Osteocyte (in vitro differentiated cells): ENCODE data around the gene SRGAP3. TPM values are rescaled to one million over a fixed set of nuclear protein-coding genes. Genes with fewer than 3 reads are reported as not detected.
A peak's percentile ranks its signal among the peaks of the same experiment; 100 is the strongest.

Experiments used
- DNase-seq: peaks from one replicate; pipeline ENCODE4 v3.0.0; 2021; ENCODE audit warnings: mixed read lengths; ENCODE audit not compliant: unreplicated experiment; ENCODE audit errors: extremely low spot score
- H3K27ac Mint-ChIP-seq: one replicate; pipeline ENCODE4 v1.8.0; 2021; ENCODE audit warnings: mild to moderate bottlenecking, mixed read lengths; ENCODE audit not compliant: unreplicated experiment
- H3K27me3 Mint-ChIP-seq: one replicate; pipeline ENCODE4 v1.8.0; 2021; ENCODE audit warnings: mixed read lengths; ENCODE audit not compliant: unreplicated experiment
- H3K36me3 Mint-ChIP-seq: one replicate; pipeline ENCODE4 v1.8.0; 2021; ENCODE audit warnings: mixed read lengths; ENCODE audit not compliant: unreplicated experiment
- H3K4me1 Mint-ChIP-seq: one replicate; pipeline ENCODE4 v1.8.0; 2021; ENCODE audit warnings: mixed read lengths; ENCODE audit not compliant: unreplicated experiment
- H3K4me3 Mint-ChIP-seq: one replicate; pipeline ENCODE4 v1.8.0; 2021; ENCODE audit warnings: mild to moderate bottlenecking, moderate library complexity, mixed read lengths; ENCODE audit not compliant: unreplicated experiment
- H3K9me3 Mint-ChIP-seq: one replicate; pipeline ENCODE4 v1.8.0; 2021; ENCODE audit warnings: mixed read lengths; ENCODE audit not compliant: unreplicated experiment
- total RNA-seq: library from RNA; stranded (reverse); gene quantifications from 2 replicates; pipeline ENCODE4 v1.2.1, GENCODE V29; 2021
- TF ChIP-seq, protein P1 (sequence below): fragments of 200-600 bp; sonication (generic); IDR thresholded peaks from 2 replicates; pipeline ENCODE4 v1.5.0; 2021; ENCODE audit warnings: antibody characterized with exemption, mild to moderate bottlenecking, moderate library complexity

SRGAP3 gene
- total RNA-seq, 1 donor from 2014 or later: 2.6 TPM

GRCh38 chr3:9023226-9023590 is 226.2 kb downstream of the SRGAP3 start:
- no peaks in the 10 kb centered on the region for H3K36me3 Mint-ChIP-seq
- peak overlapping the region; percentile 64 for H3K27ac Mint-ChIP-seq
- peaks cover 38% of the 10 kb centered on the region for H3K27me3 Mint-ChIP-seq
- H3K4me1 Mint-ChIP-seq: peaks cover 28% of the 10 kb centered on the region
- no peak for DNase-seq
- TF ChIP-seq, protein P1, sequence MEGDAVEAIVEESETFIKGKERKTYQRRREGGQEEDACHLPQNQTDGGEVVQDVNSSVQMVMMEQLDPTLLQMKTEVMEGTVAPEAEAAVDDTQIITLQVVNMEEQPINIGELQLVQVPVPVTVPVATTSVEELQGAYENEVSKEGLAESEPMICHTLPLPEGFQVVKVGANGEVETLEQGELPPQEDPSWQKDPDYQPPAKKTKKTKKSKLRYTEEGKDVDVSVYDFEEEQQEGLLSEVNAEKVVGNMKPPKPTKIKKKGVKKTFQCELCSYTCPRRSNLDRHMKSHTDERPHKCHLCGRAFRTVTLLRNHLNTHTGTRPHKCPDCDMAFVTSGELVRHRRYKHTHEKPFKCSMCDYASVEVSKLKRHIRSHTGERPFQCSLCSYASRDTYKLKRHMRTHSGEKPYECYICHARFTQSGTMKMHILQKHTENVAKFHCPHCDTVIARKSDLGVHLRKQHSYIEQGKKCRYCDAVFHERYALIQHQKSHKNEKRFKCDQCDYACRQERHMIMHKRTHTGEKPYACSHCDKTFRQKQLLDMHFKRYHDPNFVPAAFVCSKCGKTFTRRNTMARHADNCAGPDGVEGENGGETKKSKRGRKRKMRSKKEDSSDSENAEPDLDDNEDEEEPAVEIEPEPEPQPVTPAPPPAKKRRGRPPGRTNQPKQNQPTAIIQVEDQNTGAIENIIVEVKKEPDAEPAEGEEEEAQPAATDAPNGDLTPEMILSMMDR: no peak
- no peaks in the 10 kb centered on the region for H3K9me3 Mint-ChIP-seq
- H3K4me3 Mint-ChIP-seq: no peak overlapping the region

GRCh38 chr3:9022305-9023225 is 226.9 kb downstream of the SRGAP3 start:
- Mint-ChIP-seq H3K4me3 (no peak overlapping the region), H3K4me1 (peaks cover 24% of the 10 kb centered on the region), H3K27ac (peak overlapping the region; percentile 64), H3K9me3 (no peaks in the 10 kb centered on the region), H3K36me3 (no peaks in the 10 kb centered on the region), H3K27me3 (peaks cover 44% of the 10 kb centered on the region)
- TF ChIP-seq, protein P1: no peak
- DNase-seq: no peak

- peaks cover 49% of the 10 kb centered on the region for H3K27me3 Mint-ChIP-seq
- H3K27ac Mint-ChIP-seq: no peak overlapping the region
- H3K4me3 Mint-ChIP-seq: no peak overlapping the region
Observed at GRCh38 chr3:9021271-9022009, 228.0 kb downstream of the SRGAP3 start.

GRCh38 chr3:9020426-9020825 is 229.0 kb downstream of the SRGAP3 start:
- Mint-ChIP-seq H3K36me3 (no peaks in the 10 kb centered on the region), H3K4me1 (peaks cover 24% of the 10 kb centered on the region), H3K27ac (no peak overlapping the region), H3K9me3 (no peaks in the 10 kb centered on the region), H3K4me3 (no peak overlapping the region), H3K27me3 (peaks cover 48% of the 10 kb centered on the region)
- TF ChIP-seq, protein P1: no peak
- DNase-seq: no peak

More at GRCh38 chr3:9021271-9022009, 228.0 kb downstream of the SRGAP3 start:
- TF ChIP-seq, protein P1: no peak
- Mint-ChIP-seq H3K4me1 (peaks cover 24% of the 10 kb centered on the region), H3K36me3 (no peaks in the 10 kb centered on the region), H3K9me3 (no peaks in the 10 kb centered on the region)
- no peak for DNase-seq
